DMS 273 treated with DMSO at 0.1 percent for 48 hours (cell line): ENCODE data around the gene RHOBTB1.
A peak's percentile ranks its signal among the peaks of the same experiment; 100 is the strongest.
"Not testable (repeated sequence)": the region's sequence is repeated elsewhere in the genome, so short reads cannot be mapped to it uniquely, and the experiment has no call there.

Experiments
- DNase-seq: peaks from one replicate; lab custom pipeline; 2025; lab: John Stamatoyannopoulos, UW

RHOBTB1 gene, protein sequence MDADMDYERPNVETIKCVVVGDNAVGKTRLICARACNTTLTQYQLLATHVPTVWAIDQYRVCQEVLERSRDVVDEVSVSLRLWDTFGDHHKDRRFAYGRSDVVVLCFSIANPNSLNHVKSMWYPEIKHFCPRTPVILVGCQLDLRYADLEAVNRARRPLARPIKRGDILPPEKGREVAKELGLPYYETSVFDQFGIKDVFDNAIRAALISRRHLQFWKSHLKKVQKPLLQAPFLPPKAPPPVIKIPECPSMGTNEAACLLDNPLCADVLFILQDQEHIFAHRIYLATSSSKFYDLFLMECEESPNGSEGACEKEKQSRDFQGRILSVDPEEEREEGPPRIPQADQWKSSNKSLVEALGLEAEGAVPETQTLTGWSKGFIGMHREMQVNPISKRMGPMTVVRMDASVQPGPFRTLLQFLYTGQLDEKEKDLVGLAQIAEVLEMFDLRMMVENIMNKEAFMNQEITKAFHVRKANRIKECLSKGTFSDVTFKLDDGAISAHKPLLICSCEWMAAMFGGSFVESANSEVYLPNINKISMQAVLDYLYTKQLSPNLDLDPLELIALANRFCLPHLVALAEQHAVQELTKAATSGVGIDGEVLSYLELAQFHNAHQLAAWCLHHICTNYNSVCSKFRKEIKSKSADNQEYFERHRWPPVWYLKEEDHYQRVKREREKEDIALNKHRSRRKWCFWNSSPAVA

GRCh38 chr10:60944058-60944909, at the start of gene RHOBTB1:
Gene RHOBTB1, minus strand, starts transcription at chr10:60944185. Its CDS starts 32,643 bp downstream, at chr10:60911542.
- peak; percentile 15 for DNase-seq

DNA sequence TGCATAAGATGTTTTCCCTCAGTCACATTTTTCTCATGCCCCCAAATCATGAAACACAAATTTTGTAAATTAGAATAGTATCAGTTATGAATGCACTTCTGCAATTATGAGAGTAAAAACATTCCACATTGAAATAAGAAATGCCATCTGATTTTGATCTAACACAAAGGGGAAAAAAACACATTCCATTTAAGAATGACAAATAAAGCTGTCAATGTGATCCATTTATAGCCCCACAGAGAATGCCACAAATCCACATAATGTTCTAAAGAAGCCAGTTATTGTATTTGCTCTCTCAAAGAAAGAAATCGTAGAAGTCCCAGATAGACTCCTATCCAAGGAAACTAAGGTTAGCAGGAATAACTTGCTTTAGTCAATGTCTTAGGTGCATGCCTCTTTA, 48.7 kb upstream of the RHOBTB1 start:
- no peak for DNase-seq

DNA sequence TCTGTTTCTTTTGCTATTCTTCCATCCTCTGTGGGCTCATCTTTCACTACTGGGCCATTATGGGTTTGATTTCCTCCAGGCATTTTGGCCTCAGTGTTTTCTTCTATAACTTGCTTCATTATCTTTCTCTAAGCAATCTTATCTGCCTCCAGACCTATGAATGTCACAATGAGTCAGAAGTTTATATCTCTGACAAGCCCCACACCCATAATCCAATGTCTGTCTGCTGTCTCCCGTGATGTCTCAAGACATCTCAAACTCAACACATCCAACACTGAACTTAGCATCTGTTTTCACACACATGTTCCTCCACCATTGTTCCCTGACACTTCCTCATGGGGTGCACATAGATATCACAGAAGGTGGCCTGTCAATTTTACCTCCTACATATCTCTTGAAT, 46.7 kb upstream of the RHOBTB1 start:
- DNase-seq, result no peak

GRCh38 chr10:60989400-60989876, 45.5 kb upstream of the RHOBTB1 start:
- DNase-seq, result no peak

DNA sequence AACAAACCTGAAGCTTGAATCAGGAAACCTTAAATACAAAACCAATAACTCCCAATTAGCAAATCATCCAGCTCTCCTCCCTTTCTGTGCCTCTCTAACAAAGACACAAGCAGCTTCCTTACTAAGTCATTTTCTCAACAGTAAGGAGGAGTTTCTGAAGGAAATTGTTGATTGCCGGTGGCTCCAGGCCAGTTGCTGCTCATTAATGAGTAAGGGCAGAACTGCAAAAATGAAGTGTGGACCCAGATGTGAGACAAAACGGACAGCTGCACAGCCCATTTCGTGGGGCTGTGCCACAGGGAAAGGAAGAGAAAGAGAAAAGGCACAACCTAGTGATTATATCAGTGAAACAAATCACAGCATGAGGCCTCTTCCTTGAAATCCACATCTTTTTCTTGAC, 42.8 kb upstream of the RHOBTB1 start:
- no peak for DNase-seq

- no peak for DNase-seq
Measured at GRCh38 chr10:60985951-60986350, 42.0 kb upstream of the RHOBTB1 start.

GRCh38 chr10:60980997-60981396, 37.0 kb upstream of the RHOBTB1 start:
- DNase-seq, result no peak

GRCh38 chr10:60979667-60980104, 35.7 kb upstream of the RHOBTB1 start:
- DNase-seq, result no peak

- DNase-seq, result no peak
Measured at GRCh38 chr10:60978287-60979115, 34.5 kb upstream of the RHOBTB1 start.

DNA sequence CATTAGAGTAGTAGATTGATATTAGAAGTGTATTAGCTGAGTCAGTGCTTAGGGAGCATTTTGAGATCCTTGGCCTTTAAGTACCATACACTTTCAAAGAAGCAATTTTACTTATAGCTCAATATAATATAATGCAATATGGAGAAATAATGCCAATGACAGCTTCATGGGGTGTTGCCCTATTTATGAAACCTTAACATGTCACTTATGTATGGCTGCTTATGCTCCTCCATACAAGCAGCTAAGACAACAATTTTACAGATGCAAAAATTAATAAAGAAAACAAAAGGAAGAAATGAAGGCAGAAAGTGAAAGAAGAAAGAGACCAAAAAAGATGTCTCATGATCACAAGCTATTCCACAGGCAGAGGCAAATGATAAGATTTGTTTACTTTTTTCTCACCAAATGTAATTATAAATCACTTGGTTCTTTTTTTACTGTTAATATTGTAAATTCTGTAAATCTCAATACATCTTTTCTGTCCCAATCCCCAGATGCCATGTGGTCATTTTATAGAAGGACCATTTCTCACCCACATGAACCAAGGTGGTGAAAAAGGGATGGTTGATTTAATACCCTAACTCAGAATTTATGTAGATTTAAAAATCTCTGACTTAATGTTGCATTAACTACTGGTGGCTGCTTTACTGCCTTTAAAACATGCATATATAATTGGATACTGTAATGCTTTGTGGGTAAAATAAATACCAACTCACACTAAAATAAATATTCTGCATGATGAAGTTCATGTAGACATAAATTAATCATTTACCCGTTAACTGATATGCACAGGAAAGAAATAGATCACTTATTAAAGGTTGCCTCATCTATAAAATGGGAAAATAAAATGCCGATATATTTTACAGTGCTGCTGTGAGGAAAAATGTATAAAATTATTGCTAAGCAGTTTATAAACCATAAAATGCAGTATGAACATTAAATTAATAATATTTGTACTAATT, 33.5 kb upstream of the RHOBTB1 start:
- no peak for DNase-seq

GRCh38 chr10:60976687-60977086, 32.7 kb upstream of the RHOBTB1 start:
- no peak for DNase-seq

GRCh38 chr10:60975716-60976115, 31.7 kb upstream of the RHOBTB1 start:
- DNase-seq, result no peak

DNA sequence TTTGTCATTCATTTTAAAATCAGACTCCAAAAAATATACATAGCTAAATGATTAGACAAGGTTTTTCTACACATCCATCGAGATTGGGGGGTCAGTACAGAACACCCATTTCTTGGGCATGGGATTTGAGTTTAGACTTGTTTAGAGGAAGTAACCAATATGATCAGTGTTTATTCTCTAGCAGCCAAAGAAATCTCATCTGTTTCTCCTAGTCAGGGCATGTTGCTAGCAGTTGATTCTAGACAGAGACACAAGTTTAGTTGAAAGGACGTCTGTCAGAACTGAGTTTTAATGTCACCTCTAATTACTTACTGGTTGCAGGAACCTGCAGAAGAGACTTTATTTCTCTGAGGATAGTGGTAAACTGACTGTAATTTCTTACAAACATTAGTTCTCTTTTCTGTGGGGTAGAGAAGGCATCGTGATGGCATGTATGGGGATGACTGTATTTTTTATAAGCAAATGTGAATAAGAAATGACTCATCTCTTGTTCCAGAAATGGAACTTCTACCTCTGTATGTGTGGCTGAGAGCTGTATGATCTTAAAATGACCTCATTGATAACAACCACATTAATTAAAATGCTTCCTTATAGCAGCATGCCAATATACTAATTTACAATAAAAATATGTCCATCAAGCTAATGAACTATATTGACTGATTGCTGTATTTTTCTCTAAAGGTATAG, 30.6 kb upstream of the RHOBTB1 start:
- DNase-seq, result no peak

GRCh38 chr10:60973086-60973485, 29.1 kb upstream of the RHOBTB1 start:
- no peak for DNase-seq

GRCh38 chr10:60972181-60972580, 28.2 kb upstream of the RHOBTB1 start:
- DNase-seq, result not testable (repeated sequence)

GRCh38 chr10:60970526-60970925, 26.5 kb upstream of the RHOBTB1 start:
- no peak for DNase-seq

DNA sequence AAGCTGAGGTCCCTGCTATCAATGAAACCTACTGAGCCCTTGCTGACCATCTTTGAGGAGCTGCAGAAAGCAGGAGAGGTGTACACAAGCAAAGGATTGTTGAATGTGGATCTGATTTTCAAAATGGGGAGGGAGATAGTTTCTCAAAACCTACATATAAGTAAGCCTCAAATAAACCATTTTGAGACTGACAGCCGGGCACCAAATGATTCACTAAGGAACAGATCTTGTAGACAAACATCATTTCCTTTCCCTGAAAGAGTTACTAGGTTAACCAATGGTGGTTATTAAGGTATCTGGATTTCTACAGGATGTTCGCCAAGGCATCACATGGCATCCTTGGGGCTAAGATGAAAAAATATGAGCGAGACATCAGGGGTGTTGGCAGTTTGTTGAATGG, 24.5 kb upstream of the RHOBTB1 start:
- DNase-seq, result no peak

DNA sequence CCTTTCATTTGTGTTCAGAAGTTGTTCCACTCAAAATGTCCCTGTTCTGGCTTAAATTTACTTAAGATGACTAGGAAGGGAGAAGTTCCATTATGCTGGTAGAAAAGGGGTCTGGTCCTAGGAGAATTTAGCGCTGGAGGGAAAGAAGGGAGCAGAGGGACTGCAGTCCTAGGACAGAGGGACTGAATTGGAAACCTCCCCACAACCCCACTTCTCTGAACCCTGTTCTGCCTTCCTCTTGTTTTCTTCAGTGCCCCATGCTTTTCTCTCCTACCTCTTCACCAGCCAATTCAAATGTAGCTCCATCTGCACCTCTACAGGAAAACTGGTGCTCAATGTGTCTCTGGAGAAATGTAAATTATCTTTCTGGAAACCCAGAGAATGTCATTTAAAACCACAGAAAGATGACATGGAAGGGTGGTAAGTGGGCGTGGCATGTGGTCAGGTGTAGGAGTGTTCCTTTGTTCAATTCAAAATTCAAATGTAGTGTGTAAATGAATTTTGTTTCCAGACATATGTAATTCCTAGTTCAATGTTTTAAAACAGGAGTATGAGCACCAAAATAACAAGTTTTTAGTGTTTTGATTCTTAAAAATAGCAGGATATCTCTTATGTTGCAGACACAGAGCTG, 24.0 kb upstream of the RHOBTB1 start:
- DNase-seq, result no peak

- DNase-seq, result no peak
Measured at GRCh38 chr10:60967260-60967659, 23.3 kb upstream of the RHOBTB1 start.
